Skin of body (tissue), 2 donors: ENCODE results near the gene KHDC4. TPM values are rescaled to one million over a fixed set of nuclear protein-coding genes. Genes with fewer than 3 reads are reported as not detected.

Source experiments
- DNase-seq: peaks from one replicate; lab custom pipeline; 2025; lab: John Stamatoyannopoulos, UW
- total RNA-seq: library from RNA; depleted of rRNA; stranded (reverse); fragments of >200 nt; gene quantifications from one replicate; pipeline ENCODE4 v1.2.3, GENCODE V29; 2014

The KHDC4 gene
- total RNA-seq, 1 donor from 2014 or later = 44.5 TPM

DNA sequence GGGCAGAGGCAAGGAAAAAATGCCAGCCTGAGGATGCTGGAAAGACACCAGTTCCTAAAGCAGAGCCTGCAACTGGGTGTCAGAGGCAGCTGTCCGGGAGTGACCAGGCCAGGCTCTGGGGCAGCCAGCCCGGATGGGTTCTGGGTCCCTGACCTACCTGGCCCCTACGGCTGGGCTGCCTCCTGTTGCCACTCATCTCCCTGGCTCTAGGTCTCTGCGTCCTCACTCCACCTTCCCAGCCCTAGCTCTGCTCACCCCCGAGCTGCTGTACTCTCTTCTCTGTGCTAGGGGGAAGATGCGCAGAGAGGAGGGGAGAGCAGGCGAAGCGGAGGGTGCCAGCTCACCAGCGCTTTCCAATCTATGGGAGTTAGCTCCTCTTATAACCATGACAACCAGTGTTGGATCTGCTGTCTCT is 35.2 kb upstream of the KHDC4 start:
- no peak for DNase-seq

- peak; percentile 71 for DNase-seq
Observed at GRCh38 chr1:155968670-155969069, 34.5 kb upstream of the KHDC4 start.

DNA sequence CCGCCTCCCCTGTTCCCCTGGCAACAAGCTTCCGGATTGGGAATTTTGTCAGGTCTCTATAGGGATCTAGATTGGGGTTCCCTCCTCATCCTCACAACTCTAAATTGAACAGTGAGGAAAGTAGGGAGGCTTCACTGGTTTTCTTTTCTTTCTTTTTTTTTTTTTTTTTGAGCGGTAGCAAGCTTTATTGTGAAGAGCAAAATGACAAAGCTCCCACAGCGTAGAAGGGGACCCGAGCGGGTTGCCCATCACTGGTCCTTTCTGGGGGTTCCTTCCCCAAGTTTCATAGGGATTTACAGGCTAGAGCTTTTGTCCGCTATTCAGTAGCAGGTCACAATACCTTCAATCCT is 33.8 kb upstream of the KHDC4 start:
- DNase-seq = no peak

DNA sequence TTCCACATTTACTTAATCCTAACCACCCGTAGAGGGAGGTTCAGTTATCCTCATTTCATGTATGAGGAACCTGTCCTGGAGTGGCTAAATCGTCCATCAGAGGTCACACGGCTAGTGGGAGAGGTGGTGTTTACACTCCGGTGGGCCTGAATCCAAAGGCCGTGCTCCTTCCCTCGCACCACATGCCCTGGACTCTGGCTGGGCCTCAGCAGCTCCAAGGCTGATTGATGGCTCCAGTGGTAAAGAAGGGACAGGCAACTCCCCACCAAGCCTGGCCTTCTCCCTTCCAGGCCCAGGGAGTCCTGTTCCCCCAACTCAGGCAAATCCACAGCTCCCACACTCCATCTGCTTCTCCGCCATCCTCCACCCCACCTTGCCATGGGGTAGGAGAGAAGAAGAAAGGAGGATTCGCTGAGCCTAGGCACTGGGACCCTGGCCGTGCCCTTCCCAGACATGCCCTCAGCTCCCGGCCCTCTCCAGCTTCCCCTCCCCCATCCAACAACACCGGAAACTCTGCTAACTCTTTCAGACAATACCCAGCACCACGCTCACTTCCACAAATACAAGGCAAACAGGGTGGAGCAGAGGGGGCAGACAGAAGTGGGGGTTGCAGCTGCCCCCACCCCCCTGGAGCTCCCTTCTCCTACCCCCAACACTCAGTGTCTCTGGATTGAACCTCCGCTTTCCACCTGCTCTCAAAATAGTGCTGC is 33.3 kb upstream of the KHDC4 start:
- no peak for DNase-seq

DNA sequence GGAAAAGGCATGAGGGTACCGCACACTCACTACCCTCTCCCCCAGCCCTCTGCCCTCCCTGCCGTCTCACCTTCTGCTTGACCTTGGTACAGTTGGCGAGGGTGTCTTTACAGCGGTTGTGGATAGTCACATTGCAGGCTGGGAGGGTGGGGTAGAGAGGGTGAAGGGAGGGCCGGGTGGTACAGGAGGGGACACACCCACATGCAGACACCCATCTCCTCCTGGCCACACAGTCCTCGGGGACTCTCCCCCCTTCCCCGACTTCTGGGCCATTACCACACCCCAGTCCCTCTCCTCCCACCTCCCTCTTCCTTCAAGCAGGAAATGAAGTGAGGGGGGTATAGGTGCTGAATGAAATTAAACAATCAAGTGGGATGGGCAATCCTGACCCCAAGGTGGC is 32.5 kb upstream of the KHDC4 start:
- no peak for DNase-seq

GRCh38 chr1:155966135-155966534 is 31.9 kb upstream of the KHDC4 start:
- DNase-seq = no peak

DNA sequence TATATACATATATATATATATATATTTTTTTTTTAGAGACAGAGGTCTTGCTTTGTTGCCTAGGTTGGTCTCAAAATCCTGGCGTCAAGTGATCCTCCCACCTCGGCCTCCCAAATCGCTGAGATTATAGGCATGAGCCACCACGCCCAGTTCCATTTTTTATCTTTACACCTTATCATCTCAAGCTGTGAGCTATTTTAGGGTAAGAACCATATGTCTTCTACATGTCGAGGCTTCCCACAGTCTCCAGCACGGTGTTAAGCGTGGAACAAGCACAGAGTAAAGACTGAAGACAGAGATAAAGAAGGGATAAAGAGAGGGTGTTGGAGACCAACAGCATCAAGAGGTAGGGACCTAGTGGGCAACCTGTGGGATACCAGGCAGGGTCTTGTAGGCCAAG is 30.0 kb upstream of the KHDC4 start:
- DNase-seq = no peak

DNA sequence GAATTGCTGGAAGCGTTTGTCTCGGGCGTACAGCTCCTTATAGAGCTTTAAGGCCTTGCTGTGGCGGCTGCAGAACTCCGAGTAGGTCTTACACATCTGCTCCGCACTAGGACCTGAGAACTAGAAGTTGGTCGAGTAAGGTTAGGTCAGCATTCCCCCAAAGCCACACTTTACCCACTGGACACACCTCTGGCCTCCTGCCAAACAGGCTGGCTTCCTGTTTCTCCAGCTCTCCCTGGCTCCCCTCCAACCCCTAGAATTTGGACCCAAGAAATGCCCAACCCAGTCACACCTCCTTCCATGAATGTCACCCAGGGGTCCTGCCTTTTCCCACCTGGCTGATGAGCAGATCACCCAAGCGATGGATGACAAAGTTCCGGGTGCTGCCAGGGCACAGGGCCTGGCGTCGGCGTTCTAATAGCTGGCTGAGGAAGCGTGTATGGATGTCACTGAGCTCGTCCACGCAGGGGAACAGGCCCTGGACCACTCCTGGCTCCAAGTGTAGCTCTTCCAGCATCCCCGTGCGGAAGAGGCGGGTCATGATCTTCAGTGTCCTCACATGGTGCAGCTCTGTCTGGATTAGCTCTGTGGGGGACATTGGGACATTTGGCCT is 28.5 kb upstream of the KHDC4 start:
- DNase-seq = no peak

- DNase-seq = no peak
Observed at GRCh38 chr1:155961937-155962336, 27.7 kb upstream of the KHDC4 start.

GRCh38 chr1:155960081-155960745 is 26.0 kb upstream of the KHDC4 start:
- DNase-seq = no peak

DNA sequence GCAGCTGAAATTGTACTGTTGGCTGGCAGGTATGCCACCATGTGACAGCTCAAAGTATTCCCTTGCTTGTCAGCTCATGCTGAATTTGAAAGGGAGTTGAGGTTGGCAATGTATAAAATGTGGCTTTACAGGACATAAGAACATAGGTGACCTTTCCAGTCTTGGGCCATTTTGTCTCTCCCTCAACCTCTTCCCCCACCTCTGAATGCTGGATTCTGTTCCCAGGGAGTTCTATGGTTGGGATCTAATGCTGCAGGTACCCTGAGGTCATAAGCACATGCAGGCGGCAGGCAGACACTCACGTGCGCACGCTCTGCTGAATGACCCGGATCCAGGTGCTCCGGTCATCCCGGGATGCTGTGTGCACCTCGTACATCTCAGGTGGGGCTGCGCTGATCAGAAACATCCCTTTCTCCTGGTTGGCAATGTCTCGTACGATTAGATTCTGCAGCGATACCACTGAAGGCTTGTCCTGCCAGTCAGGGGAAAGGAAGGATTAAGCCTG is 23.2 kb upstream of the KHDC4 start:
- no peak for DNase-seq

DNA sequence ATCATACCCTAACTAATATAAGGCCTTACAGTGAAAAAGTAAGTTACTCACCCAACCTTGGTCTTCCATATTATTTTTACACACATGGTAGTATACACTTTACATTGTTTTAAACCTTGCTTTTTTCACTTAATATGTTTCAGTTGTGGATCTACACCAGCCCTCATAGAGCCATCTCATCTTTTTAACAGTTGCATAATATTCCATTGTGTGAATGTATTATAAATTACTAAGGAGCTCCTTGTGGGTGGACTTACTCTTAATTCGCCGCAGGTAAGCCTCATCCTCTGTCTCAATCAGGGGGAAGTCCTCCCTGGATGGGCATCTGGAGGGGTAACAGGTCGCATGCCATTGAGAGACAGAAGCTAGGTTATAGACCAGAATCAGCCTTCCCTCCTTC is 20.4 kb upstream of the KHDC4 start:
- DNase-seq = no peak

GRCh38 chr1:155952505-155952890 is 18.3 kb upstream of the KHDC4 start:
- DNase-seq = no peak

DNA sequence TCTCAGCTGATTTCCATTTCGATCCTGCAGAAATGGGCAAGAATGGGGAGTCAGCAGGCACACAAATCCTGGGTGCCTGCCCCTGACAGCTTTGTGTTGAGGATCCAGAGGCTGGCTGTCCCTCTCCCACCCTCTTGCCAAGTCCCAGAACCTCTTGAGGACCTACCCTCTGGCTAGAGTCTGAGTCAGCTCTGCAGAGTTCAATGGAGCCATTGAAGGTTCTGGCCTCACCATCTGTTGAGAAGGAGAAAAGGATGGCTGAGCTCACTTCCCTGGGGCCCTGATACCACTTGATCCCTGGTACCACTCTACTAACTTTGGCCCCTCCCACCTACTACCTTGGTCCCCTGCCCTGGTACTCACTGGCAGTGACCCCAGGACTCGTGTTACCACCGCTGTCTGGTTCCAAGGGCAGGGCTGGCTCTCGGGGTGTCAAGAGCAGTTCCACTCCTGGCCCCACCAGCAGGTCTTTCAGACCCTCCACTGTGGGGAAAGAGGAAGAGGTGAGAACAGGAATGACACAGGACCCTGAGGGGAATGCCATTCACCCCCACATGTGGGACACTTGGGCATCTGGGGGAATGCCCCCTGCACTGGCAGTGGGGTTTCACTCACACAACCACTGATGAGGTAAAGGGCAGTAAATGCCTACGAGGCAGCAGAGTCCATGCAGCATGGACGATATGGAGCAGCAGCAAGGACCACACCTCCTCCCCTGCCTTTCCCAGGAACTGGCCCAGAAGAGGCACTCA is 17.7 kb upstream of the KHDC4 start:
- no peak for DNase-seq

DNA sequence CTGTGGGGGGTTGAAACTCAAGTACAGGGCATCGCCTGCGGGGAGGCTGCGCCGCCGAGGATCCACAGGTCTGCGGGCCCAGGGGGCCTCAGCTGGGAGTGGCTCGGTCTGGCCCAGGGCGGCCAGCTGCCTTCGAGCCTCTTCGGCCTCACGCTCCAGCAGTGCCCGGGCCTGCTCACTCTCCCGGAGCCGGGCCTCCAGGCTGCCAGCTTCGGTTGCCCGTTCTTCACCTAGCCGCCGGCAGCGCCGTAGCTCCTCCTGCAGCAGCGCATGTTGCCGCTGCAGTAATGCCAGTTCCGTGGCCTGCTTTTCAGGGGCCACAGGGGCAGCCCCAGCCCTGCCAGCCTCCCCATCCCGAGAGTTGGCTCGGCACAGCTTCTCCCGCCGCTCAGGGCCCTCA is 16.6 kb upstream of the KHDC4 start:
- no peak for DNase-seq

- DNase-seq = no peak
Observed at GRCh38 chr1:155947741-155948140, 13.5 kb upstream of the KHDC4 start.

GRCh38 chr1:155947292-155947691 is 13.1 kb upstream of the KHDC4 start:
- DNase-seq = no peak

DNA sequence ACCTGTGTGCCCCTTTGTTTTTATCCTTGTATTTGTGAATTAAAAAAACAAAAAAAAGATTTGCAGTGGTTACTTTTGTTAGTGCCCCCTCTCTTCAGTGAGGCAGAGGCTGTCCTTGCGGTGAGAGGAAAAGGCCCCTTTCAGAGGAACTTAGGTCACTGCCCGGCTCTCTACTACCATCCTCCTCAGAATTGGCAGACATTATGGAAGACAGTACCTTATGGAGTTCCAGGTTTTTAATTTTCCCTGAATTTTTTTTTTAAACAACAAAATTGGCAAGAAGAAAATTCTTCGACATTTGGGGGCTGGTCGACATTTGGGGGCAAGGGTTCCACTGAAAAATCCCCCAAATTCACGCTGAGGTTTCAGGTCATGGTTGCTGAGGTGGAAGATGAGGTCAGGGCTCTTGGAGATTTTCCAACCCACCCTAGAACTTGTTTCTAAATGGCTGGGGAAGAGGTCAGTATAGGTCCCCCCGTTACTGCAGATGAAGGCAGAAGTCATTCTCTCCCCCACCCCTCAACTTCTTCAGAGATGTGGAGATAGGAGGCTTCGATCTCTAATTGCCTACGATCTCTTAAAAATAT is 12.5 kb upstream of the KHDC4 start:
- no peak for DNase-seq

- no peak for DNase-seq
Observed at GRCh38 chr1:155944444-155944799, 10.2 kb upstream of the KHDC4 start.

DNA sequence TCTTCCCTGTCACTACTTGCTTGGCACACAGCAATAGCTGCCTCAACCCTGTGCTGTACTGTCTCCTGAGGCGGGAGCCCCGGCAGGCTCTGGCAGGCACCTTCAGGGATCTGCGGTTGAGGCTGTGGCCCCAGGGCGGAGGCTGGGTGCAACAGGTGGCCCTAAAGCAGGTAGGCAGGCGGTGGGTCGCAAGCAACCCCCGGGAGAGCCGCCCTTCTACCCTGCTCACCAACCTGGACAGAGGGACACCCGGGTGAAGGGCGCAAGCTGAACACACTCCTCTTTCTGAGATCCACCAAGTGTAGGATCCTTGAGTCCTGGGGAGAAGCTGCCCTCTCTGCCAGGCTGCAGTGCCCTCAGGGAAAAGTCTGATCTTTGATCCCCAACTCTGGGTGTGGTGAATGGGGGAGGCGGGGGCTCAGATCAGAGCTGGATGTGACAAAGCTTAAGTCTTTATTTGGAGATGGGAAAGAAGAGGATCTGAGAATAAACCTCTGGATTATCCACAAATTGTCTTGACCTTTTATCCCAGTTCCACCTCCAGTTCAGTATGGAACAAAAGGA is 8.4 kb upstream of the KHDC4 start:
- no peak for DNase-seq

GRCh38 chr1:155941845-155942531 is 7.8 kb upstream of the KHDC4 start:
- no peak for DNase-seq
